Putamen (tissue), 1 donor: ENCODE data around the gene ERBB4.
"Not testable (repeated sequence)": the region's sequence is repeated elsewhere in the genome, so short reads cannot be mapped to it uniquely, and the experiment has no call there.

Experiments
- DNase-seq: peaks from one replicate; pipeline ENCODE4 v3.0.0-alpha.2; 2016; ENCODE audit warnings: low spot score

ERBB4 gene

DNA sequence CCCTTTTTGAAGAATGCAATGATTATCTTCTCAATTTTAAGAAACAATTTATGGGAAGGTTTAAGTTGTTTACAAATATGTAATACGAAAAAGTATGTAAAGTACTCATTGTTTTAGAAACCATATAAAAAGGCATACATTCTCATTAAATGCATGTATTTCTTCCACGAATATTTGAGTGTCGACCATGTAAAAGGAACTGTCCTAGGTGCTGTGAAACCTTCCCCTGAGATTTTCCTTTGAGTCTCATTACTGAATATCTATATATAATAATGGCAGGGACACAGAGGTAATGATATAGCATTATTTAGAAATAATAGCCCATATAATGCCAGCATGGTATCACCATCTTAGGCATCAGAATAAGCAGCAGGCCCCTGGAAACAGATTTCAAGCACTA, 239.3 kb downstream of the ERBB4 start:
- no peak for DNase-seq

DNA sequence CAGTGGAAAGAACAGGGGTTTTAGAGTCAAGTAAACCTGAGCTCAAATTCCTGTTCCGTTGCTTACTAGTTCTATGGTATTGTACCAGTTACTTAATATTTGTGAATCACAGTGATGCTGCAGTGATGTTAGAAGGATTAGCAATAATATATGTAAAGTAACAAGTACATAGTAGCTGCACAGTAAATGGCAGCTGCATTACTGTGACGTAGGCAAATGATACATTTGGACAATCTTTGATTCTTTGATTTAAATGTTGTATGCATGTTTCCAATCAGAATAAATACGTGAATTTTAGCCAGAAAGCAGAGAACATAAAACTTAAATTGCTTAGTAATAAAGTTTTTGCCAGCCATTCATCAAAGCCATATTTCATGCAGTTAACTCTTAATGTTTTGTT, 243.0 kb downstream of the ERBB4 start:
- DNase-seq: no peak

DNA sequence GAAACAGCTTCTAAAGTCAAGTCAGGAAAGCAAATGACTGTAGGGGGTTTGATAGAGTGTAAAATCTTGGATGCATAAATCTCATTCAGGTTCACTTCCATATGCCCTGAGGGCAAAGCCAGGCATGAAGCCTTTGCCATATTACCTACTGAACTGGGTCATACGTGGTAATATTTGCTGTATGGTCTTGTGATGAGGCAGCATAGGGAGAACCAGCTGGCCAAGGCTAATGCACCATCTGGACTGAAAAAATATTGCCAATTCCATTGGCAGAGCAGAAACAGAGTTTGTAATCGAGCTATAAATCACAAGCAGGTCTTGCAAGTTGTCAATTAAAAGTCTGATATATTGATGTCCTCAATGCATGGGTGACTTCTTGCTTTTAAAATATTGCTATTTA, 243.8 kb downstream of the ERBB4 start:
- no peak for DNase-seq

DNA sequence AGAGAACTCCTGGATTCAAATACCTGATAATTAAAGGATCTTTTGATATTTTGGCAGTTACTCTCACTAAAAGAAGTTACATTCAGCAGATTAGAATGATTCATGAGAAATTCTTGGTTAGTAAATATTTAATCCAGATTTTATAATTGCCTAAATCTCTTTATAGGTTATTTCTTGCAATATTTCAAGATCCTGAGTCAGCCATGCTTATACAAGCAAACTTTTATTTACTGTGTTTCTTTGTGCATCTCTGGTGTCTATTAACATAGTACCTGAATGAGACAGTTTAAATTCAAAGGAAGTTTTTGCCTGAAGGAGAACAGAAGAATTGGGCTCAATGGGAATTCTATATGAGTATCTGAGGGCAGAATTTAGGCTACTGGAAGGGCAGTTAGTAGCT, 249.3 kb downstream of the ERBB4 start:
- no peak for DNase-seq

DNA sequence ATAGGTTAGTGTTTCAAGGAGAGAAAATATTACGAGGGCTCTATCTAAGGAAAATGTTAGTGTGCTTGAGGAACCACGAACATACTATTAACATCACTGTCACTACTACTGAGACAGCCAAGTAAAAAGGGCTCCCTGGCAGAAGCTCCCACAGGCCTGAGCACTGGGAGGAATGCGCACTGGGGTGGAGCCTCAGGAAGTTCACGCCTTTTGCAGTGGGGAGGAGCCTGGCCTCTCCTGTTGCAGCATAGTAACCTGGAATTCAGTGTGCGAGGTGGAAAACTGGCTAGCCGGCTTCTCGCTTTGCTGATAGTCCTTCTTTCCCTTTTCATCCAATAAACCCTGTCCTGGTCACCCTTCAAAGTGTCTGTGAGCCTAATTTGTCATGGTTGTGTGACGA, 250.3 kb downstream of the ERBB4 start:
- DNase-seq: no peak

DNA sequence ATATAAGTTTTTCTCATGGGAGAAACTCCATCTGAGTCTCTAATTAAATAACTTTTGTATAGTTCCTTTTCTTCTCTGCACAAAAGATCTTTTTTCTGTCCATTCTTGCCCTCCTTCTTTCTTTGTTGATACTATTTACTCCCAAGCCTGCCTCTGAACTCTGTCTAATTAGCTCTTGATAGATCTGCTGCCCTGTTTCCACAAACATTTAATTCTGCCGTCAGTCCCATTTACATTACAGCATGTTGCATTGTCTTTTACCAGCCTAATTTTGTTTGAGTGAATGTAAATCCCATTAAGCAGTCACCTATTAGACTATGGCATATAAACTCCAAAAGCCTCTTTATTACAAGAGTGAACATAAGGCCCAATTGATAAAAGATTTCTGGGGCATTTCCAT, 254.4 kb downstream of the ERBB4 start:
- DNase-seq: no peak

DNA sequence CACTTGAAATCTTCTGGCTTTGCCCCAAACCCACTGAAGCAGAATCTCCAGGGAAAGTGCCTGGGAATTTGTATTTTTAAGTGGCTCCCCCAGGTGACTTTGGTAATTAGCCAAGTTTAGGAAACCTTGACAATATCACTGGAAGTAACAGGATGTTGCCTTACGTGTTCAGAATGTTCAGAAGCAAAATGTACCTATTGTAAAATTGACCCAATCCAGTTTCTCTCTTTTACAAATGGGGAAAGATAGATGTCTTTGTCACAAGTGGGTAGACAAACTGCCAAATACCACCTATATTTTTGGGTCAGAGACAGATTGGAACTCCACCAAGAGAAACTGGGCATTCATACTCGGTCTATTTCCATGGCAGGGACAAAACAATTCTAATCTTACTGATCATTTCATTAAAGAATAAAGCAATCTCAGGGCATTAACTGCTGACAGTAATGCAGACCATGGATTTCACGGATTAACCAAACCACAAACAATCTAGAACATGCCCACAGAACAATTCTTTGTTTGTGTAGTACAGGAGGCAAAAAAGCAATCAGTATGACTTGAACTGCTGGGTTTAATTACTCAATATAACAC, 255.8 kb downstream of the ERBB4 start:
- no peak for DNase-seq

DNA sequence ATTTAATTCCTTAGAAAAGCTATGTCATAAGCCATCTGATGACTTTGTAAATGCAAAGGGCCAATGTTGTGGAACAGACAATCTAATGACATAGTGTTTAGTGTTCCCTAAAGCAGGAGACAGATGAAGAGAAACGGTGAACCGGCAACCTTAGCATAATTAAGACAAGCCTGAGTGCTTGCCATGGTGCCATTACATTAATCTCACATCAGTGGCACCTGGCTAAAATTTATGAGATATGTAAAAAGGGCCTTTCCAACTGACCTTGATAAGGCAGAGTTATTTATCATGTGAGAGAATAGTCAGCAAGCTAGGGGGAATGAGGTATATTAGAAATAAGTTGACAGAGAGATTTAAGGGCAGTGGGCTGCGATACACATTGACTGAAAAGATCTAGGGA, 261.8 kb downstream of the ERBB4 start:
- DNase-seq: no peak

DNA sequence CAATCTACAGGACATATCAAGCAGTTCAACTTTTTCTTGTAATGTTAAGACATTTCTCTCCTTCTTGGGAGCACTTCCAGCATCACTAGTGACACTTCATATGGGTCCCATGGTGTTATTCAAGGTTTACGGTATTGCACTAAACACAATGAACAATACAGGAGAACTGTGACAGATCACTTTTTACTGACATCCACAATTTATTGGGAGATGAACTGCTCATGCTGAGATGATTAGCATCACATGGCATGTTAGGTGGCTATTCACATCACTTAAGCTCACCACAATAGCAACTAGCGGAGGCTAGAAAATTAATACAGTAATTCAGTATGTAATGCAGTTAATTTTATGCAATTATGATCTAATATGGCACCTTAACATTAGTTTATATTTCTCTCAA, 264.4 kb downstream of the ERBB4 start:
- DNase-seq: no peak

DNA sequence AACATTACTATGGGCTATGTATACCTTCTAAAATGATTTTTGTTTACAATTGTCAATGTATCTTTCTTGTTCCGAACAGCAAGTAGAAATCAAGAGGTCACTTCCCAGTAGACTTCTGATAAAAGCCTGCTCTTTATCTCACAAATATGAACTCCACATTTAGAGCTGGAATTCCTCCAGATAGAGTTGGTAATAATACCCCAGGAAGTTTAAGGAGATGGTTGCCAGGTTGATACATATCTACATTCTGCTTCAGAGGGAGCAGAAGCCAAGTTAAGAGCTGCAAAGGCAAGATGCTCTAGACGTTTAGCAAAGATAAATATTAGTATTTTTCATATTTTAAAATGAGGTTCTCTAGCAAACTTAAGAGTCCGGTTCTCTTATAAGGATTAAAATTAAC, 267.0 kb downstream of the ERBB4 start:
- DNase-seq: no peak

DNA sequence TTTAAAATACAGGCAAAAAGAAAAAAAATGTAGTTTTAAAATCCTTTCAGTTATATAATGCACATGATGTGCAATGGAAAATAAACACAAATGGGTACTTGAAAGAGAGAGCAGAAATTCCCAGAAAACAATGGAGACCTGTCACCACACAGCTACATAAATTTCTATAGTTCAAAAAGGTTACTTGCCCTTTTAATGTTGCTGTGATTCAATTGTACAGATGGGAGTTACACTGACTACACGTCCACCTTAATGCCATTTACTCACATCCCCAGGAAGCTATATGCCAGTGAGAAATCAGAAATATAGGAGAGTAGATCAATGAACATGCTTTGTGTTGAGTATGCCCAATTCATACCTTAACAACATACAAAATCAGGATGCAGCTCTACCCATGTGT, 269.6 kb downstream of the ERBB4 start:
- no peak for DNase-seq

DNA sequence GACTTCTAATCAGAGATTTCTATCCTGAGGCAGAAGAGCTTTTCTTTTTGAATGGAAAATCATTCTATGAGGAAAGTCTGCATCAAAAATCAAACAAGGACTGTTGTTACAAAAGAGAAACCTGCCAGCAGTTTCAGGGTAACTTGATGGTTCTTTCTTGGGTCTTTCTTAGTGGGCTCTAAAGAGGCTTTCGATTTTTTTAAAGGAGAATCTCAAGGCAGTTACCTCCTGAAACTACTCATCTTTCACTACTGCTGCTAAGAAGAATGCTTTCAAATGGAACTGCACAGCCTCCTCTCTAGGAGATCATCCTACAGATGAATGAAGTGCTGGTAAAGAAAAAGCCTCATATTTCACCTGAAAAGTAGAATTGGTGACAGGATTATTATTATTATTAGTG, 272.3 kb downstream of the ERBB4 start:
- DNase-seq: no peak

DNA sequence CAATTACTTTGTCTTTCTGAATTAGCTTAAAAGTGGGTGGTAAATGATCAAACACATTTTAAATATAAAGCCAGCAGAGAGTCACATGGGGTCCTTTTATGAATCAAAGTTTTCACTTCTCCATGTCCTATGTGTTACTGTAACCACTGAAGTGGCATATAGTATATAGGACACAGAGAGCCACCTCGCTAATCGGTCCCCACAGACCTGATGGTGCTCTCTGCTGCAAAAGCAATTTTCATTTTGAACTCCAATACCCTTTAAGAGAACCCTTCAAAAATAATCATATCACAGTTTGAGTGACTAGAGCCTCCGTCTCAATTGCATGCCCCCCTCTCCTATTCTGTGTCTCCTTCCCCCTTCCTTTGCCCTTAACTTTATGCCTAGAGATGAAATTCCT, 272.8 kb downstream of the ERBB4 start:
- no peak for DNase-seq

DNA sequence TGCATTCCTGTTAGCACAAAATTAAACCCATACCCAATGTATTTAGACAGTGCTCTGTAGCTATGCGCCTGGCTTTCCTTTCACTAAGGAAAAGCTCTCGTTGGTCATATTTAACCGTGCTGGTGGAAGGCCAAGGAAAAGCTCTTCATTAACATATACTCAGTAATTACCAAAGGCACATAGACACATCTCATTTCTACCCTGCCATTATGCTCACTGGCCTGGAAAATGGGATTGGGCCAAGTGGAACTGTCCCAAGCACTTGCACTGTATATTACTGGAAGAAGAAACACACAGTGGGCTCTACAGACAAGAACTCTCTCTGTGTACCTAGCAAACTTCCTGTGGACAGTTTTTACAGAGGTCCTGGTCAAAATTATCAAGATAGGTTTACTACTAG, 274.4 kb downstream of the ERBB4 start:
- DNase-seq: no peak

DNA sequence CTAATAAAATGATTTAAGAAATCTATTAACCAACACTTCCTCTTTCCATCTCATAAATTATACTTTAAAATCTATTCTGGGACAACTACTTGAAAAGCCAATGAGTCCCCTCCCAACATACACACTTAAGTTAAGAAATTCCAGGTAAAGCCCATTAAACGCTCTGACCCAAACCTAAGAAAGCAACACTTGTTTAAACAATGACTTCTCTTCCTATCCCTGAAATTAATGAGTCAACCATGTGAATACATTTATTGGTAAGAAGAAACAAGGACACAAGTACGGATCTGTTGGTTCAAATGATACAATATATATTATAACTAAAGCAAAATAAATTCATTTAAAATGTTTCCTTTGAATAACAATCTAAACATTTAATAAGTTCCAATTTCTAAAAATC, 279.4 kb downstream of the ERBB4 start:
- DNase-seq: no peak

DNA sequence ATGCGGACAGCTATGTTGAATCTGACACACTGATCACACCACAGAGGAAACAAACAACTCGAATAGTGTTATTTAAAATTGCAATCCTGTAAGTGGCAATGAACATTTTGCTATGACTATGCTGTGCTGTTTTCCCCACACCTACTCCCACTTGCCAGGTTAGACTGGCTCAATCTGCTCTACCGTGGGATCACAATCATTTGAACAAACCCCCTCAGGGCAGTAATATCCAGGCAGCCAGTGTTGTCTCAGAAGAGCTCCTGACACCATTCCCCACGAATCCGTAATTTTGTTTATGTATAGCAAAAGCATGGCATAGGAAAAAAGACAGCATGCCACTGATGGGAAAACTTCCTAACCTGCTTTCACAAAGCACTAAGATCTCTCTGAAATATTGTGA, 284.3 kb downstream of the ERBB4 start:
- no peak for DNase-seq

DNA sequence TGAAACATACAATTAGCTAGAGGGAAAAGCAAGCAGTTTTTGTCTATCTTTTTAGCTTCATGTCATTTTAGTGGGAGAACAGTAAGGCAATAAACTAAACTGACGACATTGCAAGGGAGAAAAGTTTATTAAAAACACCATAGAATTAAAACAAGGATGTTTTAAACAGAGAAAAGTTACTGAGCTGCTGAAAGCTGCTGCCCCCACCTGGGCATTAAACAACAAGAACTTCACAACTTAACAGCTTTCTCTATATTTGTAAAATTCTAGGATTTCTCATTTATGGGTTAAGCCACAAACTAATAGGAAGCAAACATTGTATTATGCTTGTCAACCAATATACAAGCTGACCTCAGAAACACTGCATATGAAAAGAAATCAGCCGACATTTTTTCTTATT, 289.2 kb downstream of the ERBB4 start:
- DNase-seq: no peak

DNA sequence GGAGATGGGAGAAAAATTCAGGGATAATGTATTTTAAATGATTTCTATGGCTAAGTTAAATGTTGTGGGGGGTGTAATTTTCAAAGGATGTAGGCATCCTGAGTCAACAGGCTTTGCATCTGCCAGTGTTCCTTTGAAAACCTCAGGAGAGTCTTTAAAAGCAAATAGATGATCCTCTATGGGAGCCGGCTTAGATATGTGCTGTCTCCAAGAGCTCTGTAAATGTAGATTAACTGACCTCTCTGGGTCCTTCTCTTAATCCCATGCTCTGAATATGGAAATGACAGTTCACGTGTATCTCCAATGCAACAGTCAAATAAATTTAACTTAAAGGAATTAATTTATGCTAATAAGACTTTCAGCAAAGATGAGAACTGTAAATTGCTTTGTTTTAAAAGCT, 292.7 kb downstream of the ERBB4 start:
- DNase-seq: no peak

DNA sequence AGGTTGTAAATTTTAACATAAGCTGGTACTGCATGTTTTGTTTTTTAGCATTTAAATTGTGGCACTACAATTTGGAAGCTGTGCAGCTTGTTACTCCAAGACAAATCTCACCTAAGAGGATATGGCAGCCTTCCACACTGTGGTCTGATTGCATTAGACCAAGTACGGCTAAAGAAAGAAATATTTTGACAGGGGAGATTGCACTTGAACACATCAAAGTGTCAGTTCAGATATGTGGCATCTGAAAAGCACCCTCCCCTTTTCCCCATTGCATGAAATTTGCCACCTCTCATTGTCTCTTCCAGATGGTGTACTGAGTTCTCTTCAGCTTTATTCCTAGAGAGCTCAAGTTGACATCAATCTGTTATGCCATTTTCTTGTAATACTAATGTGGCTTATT, 295.9 kb downstream of the ERBB4 start:
- no peak for DNase-seq

DNA sequence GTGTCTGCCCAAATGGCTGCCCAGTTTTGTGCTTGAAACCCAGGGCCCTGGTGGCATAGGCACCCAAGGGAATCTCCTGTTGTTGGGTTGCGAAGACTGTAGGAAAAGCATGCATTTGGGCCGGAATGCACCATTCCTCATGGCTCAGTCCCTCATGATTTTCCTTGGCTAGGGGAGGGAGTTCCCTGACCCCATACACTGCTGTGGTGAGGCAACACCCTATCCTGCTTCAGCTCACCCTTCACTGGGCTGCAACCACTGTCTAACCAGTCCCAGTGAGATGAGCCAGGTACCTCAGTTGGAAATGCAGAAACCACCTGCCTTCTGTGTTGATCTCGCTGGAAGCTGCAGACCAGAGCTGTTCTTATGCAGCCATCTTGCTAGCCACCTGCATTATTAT, 300.4 kb downstream of the ERBB4 start:
- DNase-seq: not testable (repeated sequence)

DNA sequence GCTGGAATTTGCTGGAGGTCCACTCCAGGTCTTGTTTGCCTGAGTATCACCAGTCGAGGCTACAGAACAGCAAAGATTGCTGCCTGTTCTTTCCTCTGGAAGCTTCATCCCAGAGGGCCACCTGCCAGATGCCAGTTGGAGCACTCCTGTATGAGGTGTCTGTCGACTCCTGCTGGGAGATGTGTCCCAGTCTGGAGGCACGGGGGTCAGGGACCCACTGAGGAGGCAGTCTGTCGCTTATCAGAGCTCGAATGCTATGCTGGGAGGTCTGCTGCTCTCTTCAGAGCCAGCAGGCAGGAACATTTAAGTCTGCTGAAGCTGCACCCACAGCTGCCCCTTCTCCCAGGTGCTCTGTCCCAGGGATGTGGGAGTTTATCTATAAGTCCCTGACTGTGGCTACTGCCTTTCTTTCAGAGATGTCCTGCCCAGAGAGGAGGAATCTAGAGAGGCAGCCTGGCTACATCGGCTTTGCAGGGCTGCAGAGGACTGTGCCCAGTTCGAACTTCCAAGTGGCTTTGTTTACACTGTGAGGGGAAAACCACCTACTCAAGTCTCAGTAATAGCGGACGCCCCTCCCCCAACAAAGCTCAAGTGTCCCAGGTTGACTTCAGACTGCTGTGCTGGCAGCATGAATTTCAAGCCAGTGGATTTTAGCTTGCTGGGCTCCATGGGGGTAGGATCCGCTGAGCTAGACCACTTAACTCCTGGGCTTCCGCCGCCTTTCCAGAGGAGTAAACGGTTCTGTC, 301.1 kb downstream of the ERBB4 start:
- DNase-seq: no peak

DNA sequence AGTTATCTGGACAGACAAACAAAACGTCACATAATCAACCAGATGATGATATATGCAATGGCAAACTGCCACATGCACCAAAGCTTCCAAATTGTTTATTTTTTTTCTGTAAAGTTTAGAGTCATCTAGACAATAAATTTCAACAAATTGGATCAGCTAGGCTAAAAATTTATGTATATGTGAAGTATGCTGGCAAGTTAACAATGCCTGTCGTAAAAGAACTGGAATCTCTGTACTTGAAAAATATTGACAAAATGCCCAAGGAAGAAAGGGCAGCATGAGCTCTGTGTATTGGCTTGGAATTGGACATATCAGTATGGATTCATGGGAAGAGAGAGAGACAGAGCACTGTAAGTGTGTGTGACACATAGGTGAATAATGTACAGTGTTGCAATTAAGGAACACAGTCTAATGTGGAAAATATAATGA, 309.8 kb downstream of the ERBB4 start:
- no peak for DNase-seq

DNA sequence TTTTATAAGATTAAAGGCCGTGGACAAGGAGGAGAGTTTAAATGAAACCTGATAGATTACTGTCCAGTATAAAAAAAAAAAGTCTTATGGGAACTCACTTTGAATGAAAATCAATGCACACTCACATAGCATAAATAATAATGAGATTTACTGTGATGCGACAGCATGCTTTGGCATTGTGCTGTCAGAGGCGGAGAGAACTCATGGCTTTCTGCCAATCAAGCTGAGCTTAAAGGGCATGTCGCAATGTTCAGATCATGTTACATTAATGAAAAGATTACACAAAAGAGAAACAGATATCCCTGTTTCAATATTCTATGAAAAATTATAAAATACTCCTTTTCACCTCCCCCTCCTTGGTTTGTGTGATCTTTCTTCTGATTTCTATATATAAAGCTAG, 310.8 kb downstream of the ERBB4 start:
- peak; percentile 13 for DNase-seq

DNA sequence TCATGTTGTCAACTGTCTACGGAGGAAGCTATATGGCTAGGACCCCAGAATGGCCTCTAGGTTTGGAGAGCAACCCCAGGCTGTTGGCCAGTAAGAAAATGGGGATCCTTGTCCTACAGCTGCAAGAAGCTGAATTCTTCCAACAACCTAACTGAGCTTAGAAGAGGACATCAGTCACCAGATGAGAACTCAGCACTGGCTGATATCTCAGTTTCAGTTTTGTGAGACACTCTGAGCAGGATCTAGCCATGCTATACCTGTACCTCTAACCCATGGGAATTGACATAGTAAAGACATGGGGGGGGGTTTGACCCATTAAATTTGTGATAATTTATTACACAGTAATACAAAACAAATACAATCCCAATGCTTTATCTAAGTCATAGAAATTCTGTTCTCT, 312.5 kb downstream of the ERBB4 start:
- no peak for DNase-seq
